ENCODE data around the gene CAMK4. TPM values are rescaled to one million over a fixed set of nuclear protein-coding genes. Genes with fewer than 3 reads are reported as not detected.

The CAMK4 gene
- polyA plus RNA-seq, 1 donor (not counting 4 experiments of a cell fraction or from before 2014, with no cell fraction given): 0.45 TPM

- Histone ChIP-seq H3K4me1 (ENCODE audit: control insufficient read depth, extremely low read depth, insufficient read depth, low read length) (peaks cover 25% of the 10 kb centered on the region), H3K9ac (ENCODE audit: control insufficient read depth, extremely low read depth, insufficient read depth, low read length) (no peak overlapping the region), H3K9me3 (ENCODE audit: control insufficient read depth, low read depth, low read length) (no peaks in the 10 kb centered on the region), H3K4me3 (ENCODE audit: control insufficient read depth in 2 of 3, extremely low read depth in 1 of 3, insufficient read depth in 2 of 3, low read depth in 1 of 3, low read length in 3 of 3) (no peak overlapping the region), H3K9me1 (ENCODE audit: control insufficient read depth, extremely low read depth, insufficient read depth, low read length) (no peaks in the 10 kb centered on the region), H3K4me2 (ENCODE audit: control insufficient read depth, extremely low read depth, insufficient read depth, low read depth, low read length) (no peak overlapping the region), H3K27me3 (ENCODE audit: control insufficient read depth, extremely low read depth, insufficient read depth, low read length) (no peaks in the 10 kb centered on the region), H4K20me1 (ENCODE audit: control insufficient read depth, extremely low read depth, insufficient read depth, low read length) (no peaks in the 10 kb centered on the region), H2AFZ (ENCODE audit: control insufficient read depth, low read length) (no peak overlapping the region), H3K36me3 (ENCODE audit: control insufficient read depth in 2 of 2, extremely low read depth in 1 of 2, insufficient read depth in 2 of 2, low read length in 2 of 2) (no peaks in the 10 kb centered on the region), H3K27ac (ENCODE audit: control insufficient read depth, insufficient read depth, low read length) (no peak overlapping the region), H3K79me2 (ENCODE audit: control insufficient read depth, insufficient read depth, low read length) (no peaks in the 10 kb centered on the region)
- DNase-seq (ENCODE audit: low read depth, low spot score) (no peak), FAIRE-seq (no peak)
- dilution Hi-C loops (cut with MboI; ENCODE audit: extremely low pct_ligation_motif_present, low sequenced_read_pairs): no loop called here
- TF ChIP-seq EZH2 (IDR thresholded peaks at IDR 0.05; ENCODE audit: low read length) (no peak), CTCF (optimal IDR thresholded peaks at IDR 0.05 in 1 of 3, IDR thresholded peaks at IDR 0.05 in 1 of 3, conservative IDR thresholded peaks at IDR 0.05 in 1 of 3; ENCODE audit: extremely low read depth in 1 of 3, insufficient read depth in 2 of 3, low read length in 3 of 3) (no peak)
Measured at GRCh38 chr5:111226556-111226955, 2.4 kb downstream of the CAMK4 start.

- Histone ChIP-seq H3K4me1 (ENCODE audit: control insufficient read depth, extremely low read depth, insufficient read depth, low read length) (peaks cover 25% of the 10 kb centered on the region), H3K4me3 (ENCODE audit: control insufficient read depth in 2 of 3, extremely low read depth in 1 of 3, insufficient read depth in 2 of 3, low read depth in 1 of 3, low read length in 3 of 3) (no peak overlapping the region), H3K36me3 (ENCODE audit: control insufficient read depth in 2 of 2, extremely low read depth in 1 of 2, insufficient read depth in 2 of 2, low read length in 2 of 2) (no peaks in the 10 kb centered on the region), H3K9me1 (ENCODE audit: control insufficient read depth, extremely low read depth, insufficient read depth, low read length) (no peaks in the 10 kb centered on the region), H4K20me1 (ENCODE audit: control insufficient read depth, extremely low read depth, insufficient read depth, low read length) (no peaks in the 10 kb centered on the region), H3K4me2 (ENCODE audit: control insufficient read depth, extremely low read depth, insufficient read depth, low read depth, low read length) (peak overlapping the region; percentile 60), H3K79me2 (ENCODE audit: control insufficient read depth, insufficient read depth, low read length) (no peaks in the 10 kb centered on the region), H3K9ac (ENCODE audit: control insufficient read depth, extremely low read depth, insufficient read depth, low read length) (no peak overlapping the region), H3K27ac (ENCODE audit: control insufficient read depth, insufficient read depth, low read length) (no peak overlapping the region), H3K9me3 (ENCODE audit: control insufficient read depth, low read depth, low read length) (no peaks in the 10 kb centered on the region), H2AFZ (ENCODE audit: control insufficient read depth, low read length) (no peak overlapping the region), H3K27me3 (ENCODE audit: control insufficient read depth, extremely low read depth, insufficient read depth, low read length) (no peaks in the 10 kb centered on the region)
- no peak for TF ChIP-seq EZH2 (IDR thresholded peaks at IDR 0.05; ENCODE audit: low read length)
- no peak for TF ChIP-seq CTCF (optimal IDR thresholded peaks at IDR 0.05 in 1 of 3, IDR thresholded peaks at IDR 0.05 in 1 of 3, conservative IDR thresholded peaks at IDR 0.05 in 1 of 3; ENCODE audit: extremely low read depth in 1 of 3, insufficient read depth in 2 of 3, low read length in 3 of 3)
- dilution Hi-C loops (cut with MboI; ENCODE audit: extremely low pct_ligation_motif_present, low sequenced_read_pairs): no loop called here
- DNase-seq (ENCODE audit: low read depth, low spot score): no peak
- no peak for FAIRE-seq
Measured at GRCh38 chr5:111227226-111227782, 3.1 kb downstream of the CAMK4 start.

Data from keratinocyte (primary cell).